Vagina (tissue), 2 donors: ENCODE measurements around the gene METTL1. TPM values are rescaled to one million over a fixed set of nuclear protein-coding genes. Genes with fewer than 3 reads are reported as not detected.

Source experiments
- DNase-seq, 2 donors: peaks; one replicate each; pipeline ENCODE4 v3.0.0-alpha.2; 2017; ENCODE audit errors: extremely low spot score in 2 of 2
- H3K27ac ChIP-seq: fragments of 200-600 bp; sonication (generic); one replicate; pipeline ENCODE4 v1.5.1; 2019
- H3K27me3 ChIP-seq: fragments of 200-600 bp; sonication (generic); one replicate; pipeline ENCODE4 v1.5.1; 2019
- H3K36me3 ChIP-seq, 2 donors: fragments of 200-600 bp; sonication (generic); one replicate each; pipeline ENCODE4 v1.5.1; 2017 to 2019
- H3K4me1 ChIP-seq: fragments of 200-600 bp; sonication (generic); one replicate; pipeline ENCODE4 v1.5.1; 2019
- H3K4me3 ChIP-seq, 2 donors: fragments of 200-600 bp; sonication (generic); 1 replicate in 1 of 2; 2 replicates in 1 of 2; pipeline ENCODE4 v1.5.1; 2016 to 2019
- H3K9me3 ChIP-seq: fragments of 200-600 bp; sonication (generic); one replicate; pipeline ENCODE4 v1.5.1; 2019
- CTCF ChIP-seq, 3 experiments: fragments of 450-650 bp in 2 of 3; fragments of 200-600 bp in 1 of 3; sonication (generic) in 1 of 3; IDR thresholded peaks; one replicate each; pipeline ENCODE4 v1.5.1; 2017 to 2019; ENCODE audit warnings: antibody characterized with exemption in 3 of 3, mild to moderate bottlenecking in 2 of 3, moderate library complexity in 2 of 3
- POLR2A ChIP-seq, 2 donors: fragments of 450-650 bp; IDR thresholded peaks; one replicate each; pipeline ENCODE4 v1.6.1; 2017; ENCODE audit warnings: antibody characterized with exemption in 2 of 2, mild to moderate bottlenecking in 2 of 2, moderate library complexity in 2 of 2
- POLR2AphosphoS5 ChIP-seq, 2 donors: sonication (generic); formaldehyde crosslinking; IDR thresholded peaks; one replicate each; pipeline ENCODE4 v1.9.0; 2017; ENCODE audit warnings: antibody characterized with exemption in 2 of 2, mild to moderate bottlenecking in 2 of 2, low read depth in 1 of 2; ENCODE audit not compliant: insufficient read depth in 1 of 2
- intact Hi-C: fragments of 100-400 bp; cut with DNase I; formaldehyde crosslinking; loops from one replicate; pipeline ENCODE4 v1.15.1; 2023
- total RNA-seq: library from RNA; depleted of rRNA; stranded (reverse); fragments of >200 nt; gene quantifications from one replicate; pipeline ENCODE4 v1.2.3, GENCODE V29; 2016

METTL1 gene
- total RNA-seq, 1 donor from 2014 or later, result 10.8 TPM

GRCh38 chr12:57811028-57811755 lies 39.3 kb upstream of the METTL1 start:
- no peaks in the 10 kb centered on the region for H3K9me3 ChIP-seq
- H3K27me3 ChIP-seq, result no peaks in the 10 kb centered on the region
- H3K27ac ChIP-seq, result no peak overlapping the region
- peaks cover 0 to 26% of the 10 kb centered on the region in 2 donors for H3K36me3 ChIP-seq
- DNase-seq, result no peak
- H3K4me3 ChIP-seq, result no peak overlapping the region
- no peak for TF ChIP-seq CTCF (IDR thresholded peaks at IDR 0.05)
- TF ChIP-seq POLR2A (IDR thresholded peaks at IDR 0.05), result no peak
- TF ChIP-seq POLR2AphosphoS5 (IDR thresholded peaks at IDR 0.05; ENCODE audit: insufficient read depth in 1 of 2, low read depth in 1 of 2), result no peak
- peaks cover 26% of the 10 kb centered on the region for H3K4me1 ChIP-seq
- intact Hi-C loops, result no loop called here

GRCh38 chr12:57810450-57810849 lies 38.5 kb upstream of the METTL1 start:
- peaks cover 0 to 26% of the 10 kb centered on the region in 2 donors for H3K36me3 ChIP-seq
- H3K9me3 ChIP-seq, result no peaks in the 10 kb centered on the region
- peaks cover 18% of the 10 kb centered on the region for H3K4me1 ChIP-seq
- no peak for DNase-seq
- no peak overlapping the region for H3K4me3 ChIP-seq
- no peak for TF ChIP-seq CTCF (IDR thresholded peaks at IDR 0.05)
- TF ChIP-seq POLR2AphosphoS5 (IDR thresholded peaks at IDR 0.05; ENCODE audit: insufficient read depth in 1 of 2, low read depth in 1 of 2), result no peak
- no peak for TF ChIP-seq POLR2A (IDR thresholded peaks at IDR 0.05)
- intact Hi-C loops, result no loop called here
- H3K27me3 ChIP-seq, result no peaks in the 10 kb centered on the region
- no peak overlapping the region for H3K27ac ChIP-seq

- DNase-seq, result no peak
- TF ChIP-seq POLR2A (IDR thresholded peaks at IDR 0.05), result no peak
- H3K27ac ChIP-seq, result no peak overlapping the region
- no peaks in the 10 kb centered on the region for H3K9me3 ChIP-seq
- H3K27me3 ChIP-seq, result no peaks in the 10 kb centered on the region
- intact Hi-C loops, result no loop called here
- H3K4me1 ChIP-seq, result peaks cover 8% of the 10 kb centered on the region
- H3K36me3 ChIP-seq, result peaks cover 0 to 26% of the 10 kb centered on the region in 2 donors
- no peak overlapping the region for H3K4me3 ChIP-seq
Measured at GRCh38 chr12:57809425-57809824, 37.5 kb upstream of the METTL1 start.

- peaks cover 0 to 26% of the 10 kb centered on the region in 2 donors for H3K36me3 ChIP-seq
- TF ChIP-seq CTCF (IDR thresholded peaks at IDR 0.05), result no peak
- no peak for TF ChIP-seq POLR2AphosphoS5 (IDR thresholded peaks at IDR 0.05; ENCODE audit: insufficient read depth in 1 of 2, low read depth in 1 of 2)
- TF ChIP-seq POLR2A (IDR thresholded peaks at IDR 0.05), result no peak
Measured at GRCh38 chr12:57808351-57808750, 36.4 kb upstream of the METTL1 start.

GRCh38 chr12:57807285-57807684 lies 35.4 kb upstream of the METTL1 start:
- no peaks in the 10 kb centered on the region for H3K27me3 ChIP-seq
- DNase-seq, result no peak
- H3K36me3 ChIP-seq, result peaks cover 0 to 28% of the 10 kb centered on the region in 2 donors
- intact Hi-C loops, result no loop called here
- no peak for TF ChIP-seq POLR2AphosphoS5 (IDR thresholded peaks at IDR 0.05; ENCODE audit: insufficient read depth in 1 of 2, low read depth in 1 of 2)
- no peak for TF ChIP-seq CTCF (IDR thresholded peaks at IDR 0.05)
- no peak for TF ChIP-seq POLR2A (IDR thresholded peaks at IDR 0.05)
- H3K4me3 ChIP-seq, result no peak overlapping the region
- H3K4me1 ChIP-seq, result peaks cover 7% of the 10 kb centered on the region
- H3K9me3 ChIP-seq, result no peaks in the 10 kb centered on the region
- no peak overlapping the region for H3K27ac ChIP-seq

More at GRCh38 chr12:57808351-57808750, 36.4 kb upstream of the METTL1 start:
- H3K27me3 ChIP-seq, result no peaks in the 10 kb centered on the region
- peaks cover 7% of the 10 kb centered on the region for H3K4me1 ChIP-seq
- no peak overlapping the region for H3K27ac ChIP-seq
- H3K4me3 ChIP-seq, result no peak overlapping the region
- no peaks in the 10 kb centered on the region for H3K9me3 ChIP-seq
- no peak for DNase-seq
- intact Hi-C loops, result no loop called here
